Cardiac septum (tissue), 1 donor: Measurements from ENCODE around the gene EPHA10. TPM values are rescaled to one million over a fixed set of nuclear protein-coding genes. Genes with fewer than 3 reads are reported as not detected.
A peak's percentile ranks its signal among the peaks of the same experiment; 100 is the strongest.

Experiments used
- DNase-seq: peaks from one replicate; pipeline ENCODE4 v3.0.0-alpha.2; 2020; ENCODE audit warnings: low spot score
- intact Hi-C: fragments of 100-400 bp; cut with DNase I; formaldehyde crosslinking; loops from one replicate; pipeline ENCODE4 v1.14.0; 2022
- long read RNA-seq: library from polyadenylated mRNA; unstranded; transcript quantifications from one replicate; pipeline ENCODE4 v2.0.0, GENCODE V29; 2021
- total RNA-seq: library from RNA; stranded (reverse); fragmentation: NEBNext Ultra II Directional; extraction: Animal tissue kit (Norgen Biotek cat#: 25700); gene quantifications from one replicate; pipeline ENCODE4 v1.2.1, GENCODE V29; 2021
- donor health status: DM: no; HTN: no; CAD: no.

EPHA10 gene
- not detected for total RNA-seq
- long read RNA-seq = 0 reads

DNA sequence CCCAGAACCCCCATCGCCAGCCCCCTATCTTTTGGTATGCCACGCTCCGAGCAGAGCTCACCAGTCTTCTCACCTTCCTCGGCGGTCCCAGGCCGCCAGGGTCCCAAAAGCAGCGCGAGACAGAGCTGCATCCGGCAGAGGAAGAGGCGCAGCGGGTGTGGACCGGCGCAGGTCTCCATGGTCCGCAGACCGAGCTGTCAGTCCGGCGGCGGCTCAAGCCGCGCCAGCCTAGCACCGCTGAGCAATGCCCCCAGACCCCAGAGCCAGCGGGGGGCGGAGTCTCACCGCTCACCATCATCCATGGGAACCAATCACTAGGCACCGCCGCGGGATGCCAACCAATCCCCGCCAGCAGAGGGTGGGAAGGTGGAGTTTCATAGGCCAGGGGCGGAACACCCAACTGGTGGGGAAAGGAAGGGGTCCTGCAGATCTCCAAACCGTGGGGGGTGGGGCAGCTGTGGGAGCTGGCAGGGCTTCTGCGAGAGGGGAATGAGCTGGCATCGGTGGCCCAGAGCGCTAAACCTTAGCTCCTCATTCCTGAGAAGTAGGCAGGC is at the start of gene EPHA10:
Gene EPHA10 (minus strand): TSS at position 233 of the 554 bp plus-strand sequence. CDS start 54 bp downstream, at position 179.
- no peak for DNase-seq
- intact Hi-C loops = no loop called here

DNA sequence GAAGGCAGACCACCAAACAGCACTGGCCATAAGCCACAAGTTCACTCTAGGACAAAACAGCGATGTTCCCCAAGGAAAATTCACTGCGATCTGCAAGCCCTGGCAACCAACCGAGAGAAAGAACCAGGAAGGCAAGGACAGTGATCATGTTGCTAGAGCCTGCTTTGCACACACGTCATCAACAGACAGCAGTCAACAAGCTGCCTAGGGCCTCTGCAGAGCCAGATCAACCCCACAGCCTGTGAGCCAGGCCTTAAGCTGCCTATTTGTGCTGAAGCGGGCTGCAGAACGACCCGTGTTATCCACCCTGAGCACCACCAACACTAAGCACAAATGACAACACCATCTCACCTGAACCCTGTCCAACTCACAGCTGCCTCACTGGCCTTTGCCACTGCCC is 49.3 kb upstream of the EPHA10 start:
- no peak for DNase-seq
- intact Hi-C loops = no loop called here

DNA sequence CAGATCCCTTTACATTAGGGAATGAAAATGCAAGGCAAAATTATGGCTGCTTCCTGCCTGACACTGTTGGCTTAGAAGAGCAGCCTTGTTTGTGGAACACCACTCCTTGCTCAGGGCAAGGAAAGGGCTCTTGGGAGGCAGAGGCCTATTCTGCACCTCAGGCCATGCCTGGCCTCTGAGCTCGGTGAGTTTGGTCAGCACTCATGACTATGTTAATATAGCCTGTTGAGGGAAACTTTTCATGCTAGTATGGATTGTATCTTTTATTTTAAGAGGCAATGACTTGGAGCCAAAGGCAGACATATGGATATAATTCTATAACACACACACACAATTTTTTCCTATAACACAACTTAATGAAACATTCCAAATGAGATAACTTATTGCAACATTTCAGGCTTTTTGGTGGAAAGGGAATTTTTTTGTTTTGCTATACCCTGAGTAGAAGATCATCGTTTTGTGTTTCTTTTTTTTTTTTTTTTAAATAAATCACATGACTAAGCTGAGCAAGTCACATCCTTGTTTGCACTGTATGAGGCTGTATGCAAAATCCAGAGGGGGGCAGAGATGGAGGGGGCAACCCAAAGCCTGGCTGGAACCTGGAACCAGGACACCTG is 48.7 kb upstream of the EPHA10 start:
- intact Hi-C loops = no loop called here
- DNase-seq = no peak

DNA sequence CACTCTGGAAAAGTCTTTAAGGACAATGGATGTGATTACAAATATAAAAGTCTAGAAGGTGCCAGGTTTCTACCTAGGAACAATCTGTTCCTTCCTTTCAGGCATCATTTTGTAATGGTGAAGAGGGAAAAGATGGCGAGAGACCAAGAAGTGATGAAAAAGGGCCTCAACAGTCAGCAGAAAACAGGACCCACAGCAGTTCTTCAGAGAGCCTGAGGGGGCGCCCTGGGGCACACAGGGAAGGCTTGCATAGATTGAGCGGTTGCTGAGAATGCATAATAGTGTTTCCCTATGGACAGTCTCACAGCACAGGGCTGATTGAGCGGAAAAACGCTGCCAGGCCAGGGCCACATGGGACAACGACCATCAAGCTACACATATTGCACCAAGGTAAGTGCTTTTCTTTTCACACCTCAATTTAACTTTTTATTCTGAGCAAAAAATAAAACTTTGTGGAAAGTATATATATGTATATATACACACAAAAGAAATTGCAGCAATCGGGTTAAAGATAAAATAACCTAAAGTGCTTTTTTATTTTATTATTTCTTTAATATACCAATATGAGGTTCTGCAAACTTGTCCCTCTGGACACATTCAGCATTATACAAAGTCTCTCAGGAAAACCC is 46.2 kb upstream of the EPHA10 start:
- DNase-seq = peak; percentile 79
- intact Hi-C loops = no loop called here

DNA sequence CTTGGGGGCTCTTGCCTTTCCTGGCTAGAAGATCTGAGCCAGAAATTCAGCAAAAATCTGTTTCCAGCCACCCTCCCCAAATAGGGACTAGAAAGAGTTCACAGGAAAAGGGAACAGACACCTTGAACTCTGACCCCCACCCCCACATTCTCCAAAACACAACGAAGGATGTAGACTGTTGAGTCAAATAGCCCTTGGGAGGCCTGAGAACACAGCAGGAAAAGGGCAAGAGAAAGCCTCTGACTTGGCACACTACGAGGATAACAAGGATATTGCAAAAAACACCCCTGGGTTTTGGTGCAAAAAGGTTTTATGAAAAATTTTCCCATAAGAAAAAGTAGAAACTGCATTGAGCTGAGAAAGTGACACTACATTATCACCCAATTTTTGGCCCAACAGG is 45.0 kb upstream of the EPHA10 start:
- no peak for DNase-seq
- intact Hi-C loops = loop anchor here (5.0 to 10.0 kb wide), 5 partner anchors 47 to 215 kb away; partner anchors contain the start of genes CDCA8, GNL2, INPP5B and MTF1

DNA sequence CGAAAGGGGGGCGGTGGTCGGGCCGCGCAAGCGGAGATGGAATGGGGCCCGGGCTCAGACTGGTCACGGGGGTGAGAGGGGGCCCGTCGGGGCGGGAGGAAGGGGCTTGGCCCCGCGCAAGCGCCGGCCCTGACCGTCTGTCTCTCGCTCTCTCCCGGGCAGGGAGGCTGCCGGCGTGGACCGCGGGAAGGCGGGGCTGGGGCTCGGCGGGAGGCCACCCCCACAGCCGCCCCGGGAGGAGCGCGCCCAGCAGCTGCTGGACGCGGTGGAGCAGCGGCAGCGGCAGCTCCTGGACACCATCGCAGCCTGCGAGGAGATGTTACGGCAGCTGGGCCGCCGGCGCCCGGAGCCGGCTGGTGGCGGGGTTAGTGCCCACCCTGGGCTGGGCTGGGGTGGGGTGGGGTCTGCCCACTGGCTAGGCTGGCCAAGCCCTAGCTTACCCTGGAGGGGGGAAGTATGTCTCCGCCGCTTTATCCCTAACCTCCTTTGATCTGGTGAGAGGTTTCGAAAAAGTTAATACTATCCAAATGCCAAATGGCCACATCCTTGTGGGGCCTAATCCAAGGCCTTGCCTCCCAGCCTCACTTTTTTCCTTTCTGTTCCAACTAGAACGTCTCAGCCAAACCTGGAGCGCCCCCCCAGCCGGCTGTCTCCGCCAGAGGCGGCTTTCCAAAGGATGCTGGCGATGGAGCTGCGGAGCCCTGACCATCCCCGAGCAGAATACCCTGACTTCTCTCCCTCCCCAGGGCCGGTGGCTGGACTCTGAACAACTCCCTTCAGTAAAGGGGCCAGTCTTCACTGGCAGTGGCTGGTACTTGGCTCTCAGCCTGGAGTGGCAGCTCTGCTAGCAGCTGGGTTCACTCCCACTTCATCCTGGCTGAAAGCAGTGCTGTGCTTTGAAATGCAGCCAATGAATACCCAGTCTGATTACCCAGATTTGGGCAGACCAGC is 43.7 kb upstream of the EPHA10 start:
- intact Hi-C loops = loop anchor here (5.0 to 10.0 kb wide), 5 partner anchors 49 to 214 kb away; partner anchors contain the start of genes CDCA8, GNL2, INPP5B and MTF1

DNA sequence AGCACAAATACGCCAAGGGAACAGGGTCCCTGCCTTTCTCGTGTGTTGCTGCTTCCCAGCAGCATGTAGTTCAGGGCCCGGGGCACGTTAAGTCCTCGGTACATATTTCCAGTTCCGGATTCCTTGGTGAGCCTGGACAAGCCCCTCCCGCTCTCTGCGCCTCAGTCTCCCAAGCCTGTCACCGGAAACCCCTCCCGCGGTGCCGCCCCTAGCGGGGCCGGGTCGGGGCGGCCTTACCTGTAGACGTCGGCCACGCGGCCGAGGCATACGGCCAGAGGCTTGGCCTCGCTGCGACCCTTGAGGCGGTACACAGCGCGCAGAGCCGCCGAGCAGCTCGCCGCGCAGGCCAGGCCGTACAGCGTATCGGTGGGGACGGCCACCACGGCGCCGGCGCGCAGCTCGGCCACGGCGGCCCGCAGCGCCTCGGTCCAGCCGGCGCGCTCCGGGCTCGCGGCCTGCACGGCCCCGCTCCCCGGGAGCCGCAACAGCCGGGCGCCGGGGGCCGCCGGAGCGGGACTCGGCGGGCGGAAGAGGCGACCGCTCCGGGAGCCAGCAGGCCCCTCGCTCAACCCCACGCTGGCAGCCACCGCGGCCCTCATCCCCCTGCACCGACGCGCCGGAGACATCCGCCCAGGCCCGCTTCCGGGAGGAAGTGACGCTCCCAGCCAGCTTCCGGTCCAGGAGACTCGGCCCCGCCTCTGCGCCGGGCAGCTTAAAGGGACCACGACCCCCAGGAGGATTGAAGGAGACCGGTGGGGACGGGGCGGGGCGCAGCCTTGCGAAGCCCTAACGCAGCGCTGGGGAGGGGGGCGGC is 42.8 kb upstream of the EPHA10 start, which contains the start of the genes C1orf122 and YRDC:
Gene C1orf122 (plus strand): TSS at position 236 of the 814 bp plus-strand sequence. CDS start 615 bp downstream, outside the sequence.
Gene YRDC (minus strand): TSS at position 654 of the 814 bp plus-strand sequence. CDS start 28 bp downstream, at position 626.
- intact Hi-C loops = loop anchor here (5.0 to 10.0 kb wide), 5 partner anchors 50 to 213 kb away; partner anchors contain the start of genes CDCA8, GNL2, INPP5B and MTF1
- DNase-seq = peak; percentile 98

More for the DNA sequence above, 43.7 kb upstream of the EPHA10 start:
- peak; percentile 83 for DNase-seq

DNA sequence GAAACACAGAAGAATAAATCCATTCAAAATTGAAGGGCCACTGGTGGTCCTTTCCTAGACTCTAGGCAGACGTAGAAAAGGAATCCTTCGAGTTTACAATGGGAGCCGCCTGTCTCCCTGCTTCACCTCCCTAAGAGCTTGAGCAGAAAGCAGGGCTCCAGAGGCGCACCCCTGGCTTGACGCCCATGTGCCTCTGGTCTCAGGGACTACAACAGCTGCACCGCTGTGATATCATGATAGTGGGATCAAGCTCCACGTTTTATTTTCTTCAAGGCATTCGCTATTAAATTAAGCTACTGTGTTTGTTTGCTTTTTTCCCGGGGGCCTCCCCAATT is 42.3 kb upstream of the EPHA10 start:
- DNase-seq = no peak
- intact Hi-C loops = loop anchor here (5.0 to 10.0 kb wide), 5 partner anchors 50 to 212 kb away; partner anchors contain the start of genes CDCA8, GNL2, INPP5B and MTF1

DNA sequence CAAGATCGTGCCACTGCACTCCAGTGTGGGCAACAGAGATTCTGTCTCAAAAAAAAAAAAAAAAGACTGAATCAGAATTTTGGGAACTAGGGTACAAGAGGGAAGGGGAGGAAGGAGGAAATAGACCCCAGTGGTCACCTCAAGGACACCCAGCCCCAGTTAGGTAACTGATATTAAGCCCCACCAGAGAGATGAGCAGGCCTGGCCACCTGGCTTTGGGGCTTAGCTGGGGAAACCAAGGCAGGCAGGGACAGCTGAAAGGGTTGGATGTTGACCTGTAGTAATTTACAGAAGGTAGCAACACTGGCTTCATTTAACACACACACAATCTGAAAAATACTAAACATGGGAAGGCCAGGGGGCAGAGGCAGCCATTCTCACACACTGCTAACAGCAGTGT is 37.5 kb upstream of the EPHA10 start:
- no peak for DNase-seq

DNA sequence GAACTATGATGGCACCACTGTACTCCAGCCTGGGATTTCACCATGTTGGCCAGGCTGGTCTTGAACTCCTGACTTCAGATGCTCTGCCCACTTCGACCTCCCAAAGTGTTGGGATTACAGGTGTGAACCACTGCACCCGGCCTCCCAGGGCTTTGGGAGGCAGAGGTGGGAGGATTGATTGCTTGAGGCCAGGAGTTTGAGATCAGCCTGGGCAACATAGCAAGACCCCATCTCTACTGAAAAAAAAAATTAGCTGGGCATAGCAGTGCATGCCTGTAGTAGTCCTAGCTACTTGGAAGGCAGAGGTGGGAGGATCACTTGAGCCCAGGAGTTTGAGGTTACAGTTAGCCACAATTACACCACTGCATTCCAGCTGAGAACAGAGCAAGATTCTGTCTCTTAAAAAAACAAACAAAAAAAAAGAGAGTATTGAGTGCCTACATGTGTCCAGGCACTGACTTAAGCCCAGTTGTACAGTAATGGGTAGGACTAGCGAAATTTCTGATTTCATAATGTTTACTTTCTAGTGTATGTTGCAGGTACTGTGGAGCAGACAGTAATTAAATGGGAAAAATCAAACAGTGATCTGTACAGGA is 32.9 kb upstream of the EPHA10 start:
- intact Hi-C loops = no loop called here

More for the DNA sequence above, 37.5 kb upstream of the EPHA10 start:
- intact Hi-C loops = loop anchor here (10.0 kb wide), 2 partner anchors 172 to 208 kb away; partner anchors contain the start of gene GNL2

DNA sequence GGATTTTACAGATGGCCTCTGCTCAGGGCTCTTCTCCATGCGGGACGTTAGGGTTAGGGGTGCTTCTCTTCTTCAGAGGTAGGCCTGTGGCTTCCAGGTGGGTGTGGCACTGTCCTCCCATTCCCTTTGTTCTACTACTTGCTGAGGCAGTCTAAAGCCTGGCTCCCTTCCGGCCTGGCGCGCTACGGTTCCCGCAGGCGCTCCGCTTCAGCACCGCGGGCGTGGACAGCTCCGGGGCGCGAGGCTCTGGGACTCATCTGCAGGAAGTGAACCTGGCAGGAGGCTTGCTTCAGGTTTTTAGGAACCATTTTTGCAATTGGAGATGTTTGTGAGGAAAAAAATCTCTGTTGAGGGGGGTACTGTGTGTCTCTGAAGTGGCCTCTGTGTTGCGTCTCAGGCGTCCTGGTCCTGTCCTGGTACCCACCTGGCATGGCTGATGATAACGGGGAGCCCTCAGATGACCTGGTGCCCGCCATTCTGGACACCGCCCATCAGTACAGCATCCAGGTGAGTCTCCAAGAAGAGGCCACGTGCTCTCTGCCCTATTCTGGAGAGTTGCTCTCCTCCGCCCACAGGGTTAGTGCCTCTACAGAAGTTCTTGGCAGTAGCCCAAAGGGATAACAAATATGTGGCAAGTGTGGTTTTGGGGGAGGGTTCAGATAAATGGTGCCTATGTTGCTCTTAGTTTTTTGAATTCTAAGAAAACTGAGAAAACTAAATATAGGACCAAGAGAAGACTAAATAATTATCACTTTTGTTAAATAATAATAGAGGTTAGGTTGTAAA is 30.6 kb upstream of the EPHA10 start:
- peak; percentile 77 for DNase-seq

More for the DNA sequence above, 32.9 kb upstream of the EPHA10 start:
- DNase-seq = no peak

DNA sequence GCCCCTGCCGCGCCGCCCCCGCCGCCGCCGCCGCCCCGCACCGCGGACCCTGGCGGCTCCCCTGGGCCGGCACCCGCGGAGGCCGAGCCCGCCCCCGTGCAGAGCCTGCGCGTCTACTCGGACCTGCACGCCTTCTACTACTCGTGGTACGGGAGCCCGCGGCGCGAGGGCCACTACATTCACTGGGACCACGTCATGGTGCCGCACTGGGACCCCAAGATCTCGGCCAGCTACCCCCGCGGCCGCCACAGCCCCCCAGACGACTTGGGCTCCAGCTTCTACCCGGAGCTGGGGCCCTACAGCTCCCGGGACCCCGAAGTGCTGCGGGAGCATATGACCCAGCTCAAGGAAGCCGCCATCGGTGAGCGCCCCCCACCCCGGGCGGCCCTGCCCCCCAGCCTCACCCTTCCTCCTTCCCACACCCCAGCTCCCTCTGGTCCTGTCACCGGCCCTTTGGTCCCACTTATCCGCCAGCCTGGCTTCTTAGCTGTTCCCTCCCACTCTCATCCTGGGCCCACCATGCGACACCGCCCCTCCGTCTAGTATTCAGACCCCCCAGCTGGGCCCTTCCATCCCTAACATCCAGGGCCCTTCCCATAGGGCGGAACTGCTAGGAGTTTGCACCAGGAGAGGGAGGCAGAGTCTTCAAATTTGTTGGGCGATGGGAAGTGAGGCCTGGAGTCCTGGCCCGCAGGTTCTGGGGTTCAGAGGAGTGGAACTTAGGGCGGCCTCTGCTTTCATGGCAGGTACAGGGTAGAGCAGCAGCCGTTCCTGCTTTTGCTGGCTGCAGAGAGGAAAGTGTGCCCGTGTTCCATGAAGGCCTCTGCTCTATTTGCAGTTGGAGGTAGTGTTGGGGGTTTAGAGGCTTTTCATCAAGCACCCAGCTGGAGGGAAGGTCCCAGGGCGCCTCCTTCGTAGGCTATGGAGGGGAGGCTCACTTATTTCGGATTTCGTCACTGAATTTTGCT is 29.7 kb upstream of the EPHA10 start:
- DNase-seq = no peak
- intact Hi-C loops = no loop called here

More for the DNA sequence above, 30.6 kb upstream of the EPHA10 start:
- intact Hi-C loops = no loop called here

DNA sequence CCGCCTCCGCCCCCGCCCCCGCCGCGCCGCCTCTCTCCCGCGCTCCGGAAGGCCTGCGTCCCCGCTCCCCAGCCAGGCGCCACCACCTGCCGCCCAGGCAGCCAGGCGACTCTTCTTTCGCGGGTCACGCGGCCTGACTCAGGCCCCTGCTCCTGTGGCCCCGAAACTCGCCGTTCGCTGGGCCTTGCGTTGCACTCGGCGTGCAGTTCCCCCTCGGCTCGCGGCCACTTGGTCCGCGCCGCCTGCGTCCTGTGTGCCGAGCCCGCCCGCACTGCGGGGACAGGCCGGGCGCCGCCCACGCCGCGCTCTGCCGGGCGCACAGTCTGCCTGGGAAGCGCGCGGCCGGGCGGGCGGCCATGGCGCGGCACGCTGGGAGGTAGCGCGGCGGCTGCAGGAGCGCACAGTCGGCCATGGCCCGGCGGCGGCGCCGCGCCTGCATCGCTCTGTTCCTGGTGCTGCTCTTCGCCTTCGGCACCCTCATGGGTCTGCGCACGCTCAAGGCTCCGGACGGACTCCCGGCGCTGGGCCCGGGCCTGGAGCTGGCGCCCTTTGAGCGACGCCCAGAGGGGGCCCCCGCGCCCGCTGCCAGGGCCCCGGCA is 29.0 kb upstream of the EPHA10 start, which contains the start of gene MANEAL:
Gene MANEAL (plus strand): TSS at position 75 of the 599 bp plus-strand sequence. CDS start 336 bp downstream, at position 411.
- intact Hi-C loops = no loop called here
- no peak for DNase-seq

DNA sequence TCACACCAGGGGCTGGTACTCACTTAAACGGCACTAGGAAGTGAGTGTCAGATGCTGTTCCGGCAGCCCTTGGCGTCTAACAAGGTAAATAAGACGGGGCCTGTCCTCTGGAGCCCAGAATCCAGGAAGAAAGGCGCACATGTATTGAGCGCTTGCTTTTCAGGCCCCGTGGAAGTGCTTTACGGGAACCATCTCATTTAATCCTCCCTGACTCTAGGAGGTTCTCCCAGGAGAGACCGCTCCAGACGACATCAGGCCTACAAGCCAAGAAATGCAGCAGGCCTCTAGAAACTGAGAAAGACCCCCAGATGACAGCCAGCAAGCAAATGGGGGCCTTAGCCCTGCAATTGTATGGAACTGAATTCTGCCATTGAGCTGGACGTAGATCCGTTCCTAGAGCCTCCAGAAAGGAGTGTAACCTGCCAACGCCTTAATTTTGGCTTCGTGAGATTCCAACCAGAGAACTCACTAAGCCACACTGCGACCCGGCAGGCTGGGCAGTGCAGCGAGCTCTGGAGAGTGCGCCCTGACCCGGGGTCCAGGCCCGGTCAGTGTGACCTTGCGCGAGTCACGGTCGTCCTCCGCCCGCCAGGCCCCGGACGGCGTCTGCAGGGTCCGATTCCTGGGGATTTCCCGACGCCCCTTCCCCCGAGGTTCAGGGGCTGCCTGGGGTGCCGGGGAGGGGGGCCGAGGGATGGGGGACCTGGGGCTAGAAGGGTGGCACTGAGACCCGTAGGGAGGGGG is 28.2 kb upstream of the EPHA10 start:
- DNase-seq = no peak
- intact Hi-C loops = no loop called here

DNA sequence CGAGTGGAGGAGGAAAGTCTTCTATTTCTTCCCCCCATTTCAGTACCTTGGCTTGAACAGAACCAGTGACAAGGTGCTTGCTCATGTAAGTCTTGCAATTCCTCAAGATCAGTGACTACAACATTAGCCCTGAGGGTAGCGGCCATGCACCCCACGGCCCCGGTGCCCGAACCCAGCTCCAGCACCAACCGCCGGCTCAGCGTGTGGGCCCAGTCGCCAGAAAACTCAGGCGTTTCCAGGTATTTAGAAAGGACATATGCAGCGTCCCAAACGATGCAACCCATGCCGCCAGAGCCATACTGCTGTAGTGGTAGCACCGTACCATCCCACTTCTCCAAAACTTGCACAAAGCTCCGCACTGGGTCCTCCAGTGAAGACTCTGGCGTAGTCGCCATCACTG is 17.6 kb upstream of the EPHA10 start:
- DNase-seq = no peak
- intact Hi-C loops = no loop called here
